SK-N-SH treated with all-trans-retinoic acid at 6 μM for 48 hours (cell line): ENCODE results near the gene CYP2R1.

ENCODE experiments used
- ATAC-seq: fragments of 200-7000 bp; cut with Tn5 transposase; 3 replicates; pipeline ENCODE4 v1.9.1; 2020; ENCODE audit warnings: mild to moderate bottlenecking, moderate library complexity
- ARNTL ChIP-seq: fragments of 450-650 bp; formaldehyde crosslinking; IDR thresholded peaks from 2 replicates; pipeline ENCODE4 v1.5.0; 2020; ENCODE audit warnings: low read depth, mild to moderate bottlenecking, moderate library complexity, borderline replicate concordance
- BACH2 ChIP-seq: fragments of 250-450 bp; sonication (Bioruptor Pico); IDR thresholded peaks from 2 replicates; pipeline ENCODE4 v1.9.0; 2021; ENCODE audit warnings: mild to moderate bottlenecking, borderline replicate concordance
- CSDC2 ChIP-seq: fragments of 250-450 bp; sonication (Bioruptor Pico); IDR thresholded peaks from 2 replicates; pipeline ENCODE4 v1.5.0; 2020; ENCODE audit warnings: mild to moderate bottlenecking, moderate library complexity
- ESRRG ChIP-seq: fragments of 250-450 bp; sonication (Bioruptor Pico); IDR thresholded peaks from 2 replicates; pipeline ENCODE4 v1.6.1; 2021; ENCODE audit warnings: mild to moderate bottlenecking
- GLIS3 ChIP-seq: fragments of 250-450 bp; sonication (Bioruptor Pico); IDR thresholded peaks from 2 replicates; pipeline ENCODE4 v1.5.0; 2020; ENCODE audit warnings: mild to moderate bottlenecking, moderate library complexity
- ISL1 ChIP-seq: fragments of 250-450 bp; sonication (Bioruptor Pico); IDR thresholded peaks from 2 replicates; pipeline ENCODE4 v2.1.2; 2022; ENCODE audit warnings: mild to moderate bottlenecking, moderate library complexity
- OSR1 ChIP-seq: fragments of 250-450 bp; sonication (Bioruptor Pico); IDR thresholded peaks from 2 replicates; pipeline ENCODE4 v1.8.0; 2022; ENCODE audit warnings: moderate library complexity, mild to moderate bottlenecking, inconsistent platforms
- POU6F1 ChIP-seq: fragments of 250-450 bp; sonication (Bioruptor Pico); IDR thresholded peaks from 2 replicates; pipeline ENCODE4 v1.8.0; 2021; ENCODE audit warnings: low read depth, mild to moderate bottlenecking, moderate library complexity, borderline replicate concordance
- PPARA ChIP-seq: fragments of 250-450 bp; sonication (Bioruptor Pico); IDR thresholded peaks from 2 replicates; pipeline ENCODE4 v1.5.0; 2020; ENCODE audit warnings: mild to moderate bottlenecking, borderline replicate concordance
- RARB ChIP-seq: fragments of 250-450 bp; sonication (Bioruptor Pico); IDR thresholded peaks from 2 replicates; pipeline ENCODE4 v1.8.0; 2021; ENCODE audit warnings: mild to moderate bottlenecking, moderate library complexity
- SNAI2 ChIP-seq: fragments of 250-450 bp; sonication (Bioruptor Pico); IDR thresholded peaks from 2 replicates; pipeline ENCODE4 v1.5.0; 2020; ENCODE audit warnings: mild to moderate bottlenecking, moderate library complexity
- TCF4 ChIP-seq: fragments of 250-450 bp; sonication (Bioruptor Pico); IDR thresholded peaks from 2 replicates; pipeline ENCODE4 v1.8.0; 2021; ENCODE audit warnings: mild to moderate bottlenecking, moderate library complexity, borderline replicate concordance
- TOX ChIP-seq: fragments of 250-450 bp; sonication (Bioruptor Pico); IDR thresholded peaks from 2 replicates; pipeline ENCODE4 v1.8.0; 2021; ENCODE audit warnings: mild to moderate bottlenecking, moderate library complexity, borderline replicate concordance
- TSHZ2 ChIP-seq: fragments of 250-450 bp; sonication (Bioruptor Pico); IDR thresholded peaks from 2 replicates; pipeline ENCODE4 v1.5.0; 2020; ENCODE audit warnings: mild to moderate bottlenecking, moderate library complexity
- ZC3H10 ChIP-seq: fragments of 250-450 bp; sonication (Bioruptor Pico); IDR thresholded peaks from 2 replicates; pipeline ENCODE4 v1.5.1; 2021; ENCODE audit warnings: mild to moderate bottlenecking, moderate library complexity
- ZFP3 ChIP-seq: fragments of 250-450 bp; sonication (Bioruptor Pico); IDR thresholded peaks from 2 replicates; pipeline ENCODE4 v1.5.0; 2020; ENCODE audit warnings: mild to moderate bottlenecking, moderate library complexity
- ZFP30 ChIP-seq: fragments of 450-650 bp; formaldehyde crosslinking; IDR thresholded peaks from 2 replicates; pipeline ENCODE4 v1.5.0; 2022; ENCODE audit warnings: mild to moderate bottlenecking, moderate library complexity
- ZNF565 ChIP-seq: fragments of 450-650 bp; formaldehyde crosslinking; conservative IDR thresholded peaks from 2 replicates; pipeline ENCODE4 v1.5.0; 2020; ENCODE audit warnings: low read depth, mild to moderate bottlenecking, moderate library complexity
- ZNF70 ChIP-seq: fragments of 450-650 bp; formaldehyde crosslinking; IDR thresholded peaks from 2 replicates; pipeline ENCODE4 v1.5.0; 2020; ENCODE audit warnings: mild to moderate bottlenecking, moderate library complexity
- ZNF8 ChIP-seq: fragments of 450-650 bp; formaldehyde crosslinking; IDR thresholded peaks from 2 replicates; pipeline ENCODE4 v1.5.0; 2020; ENCODE audit warnings: mild to moderate bottlenecking, moderate library complexity
- TF ChIP-seq, protein P1 (sequence below): fragments of 250-450 bp; sonication (Bioruptor Pico); IDR thresholded peaks from 2 replicates; pipeline ENCODE4 v1.8.0; 2020; ENCODE audit warnings: mild to moderate bottlenecking, moderate library complexity, borderline replicate concordance
- TF ChIP-seq, protein P2 (sequence below): fragments of 250-450 bp; sonication (Bioruptor Pico); IDR thresholded peaks from 2 replicates; pipeline ENCODE4 v1.5.1; 2020; ENCODE audit warnings: low read depth, mild to moderate bottlenecking, moderate library complexity
- TF ChIP-seq, protein P3 (sequence below): fragments of 250-450 bp; sonication (Bioruptor Pico); IDR thresholded peaks from 2 replicates; pipeline ENCODE4 v1.5.1; 2021; ENCODE audit warnings: mild to moderate bottlenecking, moderate library complexity

CYP2R1 gene

GRCh38 chr11:14924318-14924717, 32.3 kb upstream of the CYP2R1 start:
- no peak for TF ChIP-seq ZFP3 (CRISPR knock-in tag)
- TF ChIP-seq ISL1: no peak
- TF ChIP-seq ZFP30: no peak
- no peak for TF ChIP-seq CSDC2
- TF ChIP-seq POU6F1 (CRISPR knock-in tag): no peak
- no peak for TF ChIP-seq RARB
- TF ChIP-seq TSHZ2 (CRISPR knock-in tag): no peak
- no peak for TF ChIP-seq ZC3H10 (CRISPR knock-in tag)
- TF ChIP-seq BACH2: no peak
- TF ChIP-seq, protein P1, sequence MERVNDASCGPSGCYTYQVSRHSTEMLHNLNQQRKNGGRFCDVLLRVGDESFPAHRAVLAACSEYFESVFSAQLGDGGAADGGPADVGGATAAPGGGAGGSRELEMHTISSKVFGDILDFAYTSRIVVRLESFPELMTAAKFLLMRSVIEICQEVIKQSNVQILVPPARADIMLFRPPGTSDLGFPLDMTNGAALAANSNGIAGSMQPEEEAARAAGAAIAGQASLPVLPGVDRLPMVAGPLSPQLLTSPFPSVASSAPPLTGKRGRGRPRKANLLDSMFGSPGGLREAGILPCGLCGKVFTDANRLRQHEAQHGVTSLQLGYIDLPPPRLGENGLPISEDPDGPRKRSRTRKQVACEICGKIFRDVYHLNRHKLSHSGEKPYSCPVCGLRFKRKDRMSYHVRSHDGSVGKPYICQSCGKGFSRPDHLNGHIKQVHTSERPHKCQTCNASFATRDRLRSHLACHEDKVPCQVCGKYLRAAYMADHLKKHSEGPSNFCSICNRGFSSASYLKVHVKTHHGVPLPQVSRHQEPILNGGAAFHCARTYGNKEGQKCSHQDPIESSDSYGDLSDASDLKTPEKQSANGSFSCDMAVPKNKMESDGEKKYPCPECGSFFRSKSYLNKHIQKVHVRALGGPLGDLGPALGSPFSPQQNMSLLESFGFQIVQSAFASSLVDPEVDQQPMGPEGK (CRISPR knock-in tag): no peak
- TF ChIP-seq TCF4 (CRISPR knock-in tag): no peak
- TF ChIP-seq ZNF70: no peak
- no peak for TF ChIP-seq PPARA (CRISPR knock-in tag)
- no peak for TF ChIP-seq ESRRG (CRISPR knock-in tag)
- no peak for TF ChIP-seq TOX (CRISPR knock-in tag)
- no peak for TF ChIP-seq OSR1 (CRISPR knock-in tag)
- no peak for ATAC-seq

- ATAC-seq: no peak
- TF ChIP-seq TOX (CRISPR knock-in tag) (no peak), ARNTL (no peak), CSDC2 (no peak), GLIS3 (no peak)
- TF ChIP-seq, protein P1 (CRISPR knock-in tag): no peak
These were observed 24.4 kb upstream of the CYP2R1 start for GRCh38 chr11:14916403-14916802.

GRCh38 chr11:14914536-14914935, 22.5 kb upstream of the CYP2R1 start:
- no peak for ATAC-seq
- TF ChIP-seq ZNF565 (CRISPR knock-in tag) (no peak), ZNF70 (no peak), BACH2 (no peak), SNAI2 (no peak), RARB (no peak), ARNTL (no peak), OSR1 (CRISPR knock-in tag) (no peak), TCF4 (CRISPR knock-in tag) (no peak), GLIS3 (no peak), ISL1 (no peak), ZNF8 (CRISPR knock-in tag) (no peak), ZFP3 (CRISPR knock-in tag) (no peak), PPARA (CRISPR knock-in tag) (no peak), ESRRG (CRISPR knock-in tag) (no peak), POU6F1 (CRISPR knock-in tag) (no peak)
- TF ChIP-seq, protein P2, sequence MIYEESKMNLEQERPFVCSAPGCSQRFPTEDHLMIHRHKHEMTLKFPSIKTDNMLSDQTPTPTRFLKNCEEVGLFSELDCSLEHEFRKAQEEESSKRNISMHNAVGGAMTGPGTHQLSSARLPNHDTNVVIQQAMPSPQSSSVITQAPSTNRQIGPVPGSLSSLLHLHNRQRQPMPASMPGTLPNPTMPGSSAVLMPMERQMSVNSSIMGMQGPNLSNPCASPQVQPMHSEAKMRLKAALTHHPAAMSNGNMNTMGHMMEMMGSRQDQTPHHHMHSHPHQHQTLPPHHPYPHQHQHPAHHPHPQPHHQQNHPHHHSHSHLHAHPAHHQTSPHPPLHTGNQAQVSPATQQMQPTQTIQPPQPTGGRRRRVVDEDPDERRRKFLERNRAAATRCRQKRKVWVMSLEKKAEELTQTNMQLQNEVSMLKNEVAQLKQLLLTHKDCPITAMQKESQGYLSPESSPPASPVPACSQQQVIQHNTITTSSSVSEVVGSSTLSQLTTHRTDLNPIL (CRISPR knock-in tag): no peak
- TF ChIP-seq, protein P1 (CRISPR knock-in tag): no peak
- TF ChIP-seq, protein P3, sequence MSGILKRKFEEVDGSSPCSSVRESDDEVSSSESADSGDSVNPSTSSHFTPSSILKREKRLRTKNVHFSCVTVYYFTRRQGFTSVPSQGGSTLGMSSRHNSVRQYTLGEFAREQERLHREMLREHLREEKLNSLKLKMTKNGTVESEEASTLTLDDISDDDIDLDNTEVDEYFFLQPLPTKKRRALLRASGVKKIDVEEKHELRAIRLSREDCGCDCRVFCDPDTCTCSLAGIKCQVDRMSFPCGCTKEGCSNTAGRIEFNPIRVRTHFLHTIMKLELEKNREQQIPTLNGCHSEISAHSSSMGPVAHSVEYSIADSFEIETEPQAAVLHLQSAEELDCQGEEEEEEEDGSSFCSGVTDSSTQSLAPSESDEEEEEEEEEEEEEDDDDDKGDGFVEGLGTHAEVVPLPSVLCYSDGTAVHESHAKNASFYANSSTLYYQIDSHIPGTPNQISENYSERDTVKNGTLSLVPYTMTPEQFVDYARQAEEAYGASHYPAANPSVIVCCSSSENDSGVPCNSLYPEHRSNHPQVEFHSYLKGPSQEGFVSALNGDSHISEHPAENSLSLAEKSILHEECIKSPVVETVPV (CRISPR knock-in tag): no peak
